GM19395 (cell line): ENCODE results near the gene CNTN4.

Experiments used
- ATAC-seq: cut with Tn5 transposase; IDR thresholded peaks from one replicate; pipeline ENCODE4 v1.9.1; 2021; ENCODE audit warnings: mild to moderate bottlenecking, moderate library complexity; ENCODE audit not compliant: unreplicated experiment

The CNTN4 gene

DNA sequence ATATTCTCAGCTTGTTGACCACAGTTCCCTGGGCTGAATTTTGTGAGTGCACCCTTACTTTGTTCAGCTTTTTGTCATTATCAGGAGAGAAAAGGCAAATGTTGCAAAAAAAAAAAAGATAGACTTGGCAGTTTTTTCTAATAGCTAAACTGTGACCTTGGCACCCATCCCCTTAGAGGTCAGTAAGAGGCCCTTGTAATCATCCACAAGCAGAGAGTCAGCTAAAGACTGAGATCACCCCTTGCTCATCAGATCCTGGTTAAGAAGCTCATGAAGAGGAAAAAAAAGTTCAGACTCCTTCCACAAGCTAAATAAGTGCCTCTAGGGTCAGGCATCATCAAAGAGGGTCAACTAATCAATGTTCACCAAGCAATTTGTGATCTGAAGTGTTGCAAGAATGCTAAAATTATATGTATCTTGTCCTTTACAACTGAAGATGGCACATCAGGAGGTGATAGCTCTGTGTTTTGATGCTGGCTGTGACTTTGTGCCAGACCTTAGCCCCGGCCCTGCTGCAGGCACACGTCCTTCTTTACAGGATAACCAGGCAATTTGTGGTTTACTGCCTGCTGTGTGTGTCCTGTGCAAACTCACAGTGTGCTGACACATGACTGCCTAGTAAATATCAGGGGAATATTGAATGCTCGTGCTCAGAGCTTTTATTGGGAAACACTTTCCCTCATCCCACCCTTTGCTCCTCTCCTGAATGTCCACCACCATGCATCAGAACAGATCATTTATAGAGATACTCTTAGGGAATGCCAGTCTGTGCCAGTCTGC is 748.6 kb downstream of the CNTN4 start:
- ATAC-seq: no peak

DNA sequence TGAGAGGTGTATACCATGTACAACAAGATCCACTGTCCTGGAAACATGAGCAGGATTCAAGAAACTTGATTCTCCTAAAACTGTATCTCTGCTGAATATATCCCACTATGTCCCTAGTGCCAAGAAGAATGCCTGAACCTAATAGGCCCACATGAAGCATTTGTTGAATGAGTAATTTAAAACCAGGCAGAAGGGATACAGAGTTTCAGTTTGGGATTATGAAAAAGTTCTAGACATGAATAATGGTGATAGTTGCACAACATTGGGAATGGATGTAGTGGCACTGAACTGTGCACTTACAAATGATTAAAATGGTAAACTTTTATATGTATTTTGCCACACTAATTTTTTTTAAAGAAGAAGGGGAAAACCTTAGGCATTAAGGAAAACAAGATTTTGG is 750.4 kb downstream of the CNTN4 start:
- ATAC-seq: no peak

DNA sequence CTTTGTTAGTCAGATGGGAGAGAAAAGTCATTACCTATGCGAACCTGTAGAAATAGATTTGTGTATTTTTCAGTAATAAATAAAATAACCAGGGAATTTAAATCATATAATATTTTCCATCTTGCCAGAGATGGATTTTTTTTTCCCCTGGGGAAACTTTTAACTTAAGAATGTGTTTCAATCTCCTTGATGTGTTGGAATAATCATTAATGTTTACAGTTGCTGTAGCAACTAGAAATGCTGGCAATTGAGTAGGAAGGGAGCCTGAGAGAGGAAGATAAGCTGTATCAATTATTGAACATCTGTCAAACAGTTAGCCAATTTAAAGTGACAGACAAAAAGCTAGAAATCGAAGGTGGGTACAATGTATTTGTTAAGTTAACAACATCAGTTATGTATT is 752.0 kb downstream of the CNTN4 start:
- ATAC-seq: no peak

DNA sequence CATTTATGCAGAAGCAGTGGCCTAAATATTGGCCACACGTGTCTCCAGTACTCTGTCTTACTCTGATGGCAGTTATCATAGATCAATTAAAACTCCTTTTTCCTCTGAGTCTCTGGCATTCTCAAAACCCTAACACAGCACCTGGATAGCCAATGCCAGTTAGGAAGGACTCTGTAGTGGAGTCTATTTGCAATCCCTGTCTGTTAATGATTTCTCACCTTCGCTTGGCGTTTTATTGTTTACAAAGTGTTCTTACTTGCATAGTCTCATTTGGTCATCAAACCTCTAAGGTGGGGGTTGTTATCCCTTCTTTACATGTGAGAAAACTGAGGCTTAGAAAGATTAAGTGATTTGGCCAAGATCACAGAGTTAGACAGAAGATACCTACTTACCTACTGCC is 752.7 kb downstream of the CNTN4 start:
- no peak for ATAC-seq

DNA sequence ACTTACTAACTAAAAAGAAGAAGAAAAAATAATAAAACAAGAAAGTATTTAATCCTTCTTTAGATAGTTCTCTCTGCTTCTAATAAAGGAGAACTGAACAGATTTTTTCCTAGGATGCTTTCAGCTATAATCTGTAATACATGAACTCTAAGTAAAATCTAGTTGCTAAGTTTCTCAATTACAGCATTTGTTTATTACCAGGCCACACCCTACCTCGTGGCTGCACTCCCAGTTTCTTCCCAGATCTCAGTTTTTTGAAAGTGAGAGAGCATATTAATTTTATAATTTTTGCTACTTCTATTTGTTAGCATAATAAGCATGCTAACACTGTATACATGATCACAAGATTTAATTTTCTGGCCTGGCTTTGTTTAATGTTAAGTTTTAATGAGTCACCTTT is 753.2 kb downstream of the CNTN4 start:
- no peak for ATAC-seq

DNA sequence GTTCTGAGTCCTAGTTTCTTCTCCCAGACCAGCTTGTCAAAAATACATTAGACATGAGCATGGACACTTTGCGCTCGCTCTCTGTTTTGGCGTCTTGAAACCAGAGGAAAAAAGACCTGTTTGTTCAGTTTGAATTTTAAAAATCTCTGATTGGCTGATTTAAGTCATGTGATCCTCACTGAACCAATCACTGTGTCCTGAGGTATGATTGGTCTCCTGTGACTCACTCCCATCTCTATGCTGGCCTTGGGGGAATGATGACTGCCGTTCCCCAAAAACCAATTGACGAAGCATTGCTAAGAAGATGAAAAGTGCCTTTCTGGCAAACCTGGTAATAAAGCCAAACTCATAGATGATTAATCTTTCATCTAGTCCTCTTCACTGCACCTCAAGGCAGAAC is 755.0 kb downstream of the CNTN4 start:
- no peak for ATAC-seq

DNA sequence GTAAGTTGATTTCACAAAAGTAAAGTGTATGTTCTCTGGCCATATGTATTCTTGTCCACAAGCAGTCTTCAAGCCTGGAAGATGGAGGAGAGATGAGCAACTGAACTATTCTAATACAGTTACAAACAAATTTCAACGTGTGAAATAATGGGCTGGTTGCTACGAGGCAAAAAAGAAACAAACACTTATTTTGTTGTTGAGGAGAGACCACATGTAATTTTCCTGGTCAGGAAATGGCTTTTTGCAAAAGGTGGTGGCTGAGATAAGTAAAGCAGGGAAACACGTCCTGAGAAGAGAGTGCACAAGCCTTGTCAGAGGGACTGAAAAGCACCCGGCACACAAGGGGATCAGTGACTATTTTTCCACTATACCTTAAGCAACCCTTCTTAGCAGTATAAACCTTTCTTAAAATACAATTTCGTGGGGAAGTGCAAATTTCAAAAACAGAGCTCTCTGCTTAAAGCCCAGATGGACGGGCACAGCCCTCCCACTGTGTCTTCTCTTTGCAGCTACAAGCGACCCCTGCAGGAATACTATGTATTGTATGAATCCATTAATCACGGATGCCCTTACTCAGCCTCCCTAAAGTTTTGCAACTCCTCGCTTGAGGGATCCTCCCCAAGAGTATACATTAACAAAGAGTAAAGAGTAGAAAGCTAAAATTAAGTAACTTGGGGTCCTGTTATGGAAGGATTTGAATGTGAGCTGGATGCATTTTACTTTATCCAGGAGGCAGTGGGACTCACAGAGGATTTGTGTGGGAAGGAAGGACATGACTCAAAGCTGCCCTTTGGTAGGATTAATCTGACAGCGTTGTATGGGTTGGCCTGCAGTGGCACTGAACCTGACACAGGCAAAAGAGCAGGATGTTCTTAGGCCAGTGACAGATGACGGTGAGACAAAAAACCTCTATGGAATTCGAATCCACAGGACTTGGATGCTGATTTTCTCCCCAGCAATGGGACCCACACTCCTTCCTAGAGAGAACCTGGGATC is 757.8 kb downstream of the CNTN4 start:
- no peak for ATAC-seq

DNA sequence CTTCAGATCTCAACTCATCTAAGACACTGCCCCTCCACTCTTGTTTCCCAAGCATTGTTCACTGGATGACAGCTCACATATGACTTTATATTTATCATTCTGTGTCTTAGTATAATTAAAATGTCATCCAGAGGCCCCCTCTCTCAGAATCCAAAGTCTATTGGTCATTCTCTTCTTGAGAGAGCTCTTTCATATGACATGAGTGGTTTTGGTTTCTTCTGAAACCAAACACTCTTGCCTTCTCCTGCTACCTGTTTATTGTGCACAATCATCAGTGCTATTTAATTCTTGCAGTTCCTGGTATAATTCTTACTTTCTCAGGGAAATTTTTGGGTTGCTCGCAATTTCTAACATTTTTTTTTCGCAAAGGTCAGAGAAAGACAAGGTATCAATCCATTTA is 762.0 kb downstream of the CNTN4 start:
- no peak for ATAC-seq

DNA sequence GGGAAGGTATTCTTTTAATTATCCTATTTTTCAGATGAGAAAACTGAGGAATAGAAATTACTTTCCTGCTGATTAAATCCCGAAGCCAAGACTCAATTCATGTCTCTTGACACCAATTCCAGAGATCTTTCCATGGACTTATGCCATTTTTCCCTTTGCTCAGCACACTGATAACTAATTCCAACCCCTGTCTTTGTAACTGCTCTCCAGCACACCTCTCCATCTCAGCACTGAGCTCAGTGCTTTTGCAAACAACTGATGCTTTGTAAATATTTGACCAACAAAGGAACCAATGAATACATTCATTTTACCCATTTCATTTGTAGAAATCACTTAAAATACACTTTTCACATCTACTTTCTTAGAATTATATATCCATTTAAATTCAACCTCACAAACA is 762.5 kb downstream of the CNTN4 start:
- ATAC-seq: no peak

DNA sequence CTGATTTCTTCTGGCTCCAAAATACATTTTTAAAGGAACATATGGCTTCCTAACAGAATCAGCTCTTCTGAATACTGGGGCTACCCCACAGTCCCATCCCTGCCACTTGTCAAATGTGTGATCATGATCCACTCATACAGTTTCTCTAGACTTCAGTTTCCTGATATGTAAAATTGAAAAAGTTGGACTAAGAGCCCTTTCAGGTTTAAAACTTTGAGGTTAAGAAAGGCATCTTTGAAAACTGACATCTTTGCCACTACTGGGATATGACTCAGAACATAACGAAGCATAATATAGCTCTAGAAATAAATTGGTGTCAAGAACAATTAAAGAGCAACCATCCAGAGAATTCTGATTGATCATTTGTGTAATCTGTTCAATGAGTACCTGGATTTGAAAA is 763.3 kb downstream of the CNTN4 start:
- no peak for ATAC-seq

DNA sequence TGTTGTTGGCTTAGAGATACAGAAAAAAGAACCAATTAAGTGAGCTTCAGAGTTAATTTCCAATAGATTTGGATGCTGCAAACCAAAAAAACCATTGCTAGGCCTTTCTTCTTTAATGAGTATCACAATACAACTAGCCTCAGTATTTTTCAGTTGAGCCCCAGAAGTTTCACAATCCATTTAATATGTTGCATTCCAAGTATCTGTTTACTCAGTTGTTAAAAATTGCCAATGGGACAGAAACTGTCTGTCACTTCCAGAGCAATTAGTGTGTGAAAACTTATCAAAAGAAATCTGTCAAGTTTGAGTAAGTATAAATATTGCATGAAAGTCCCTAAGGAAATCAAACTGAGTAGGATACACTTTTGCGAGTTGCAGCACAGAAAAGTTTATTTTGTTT is 763.7 kb downstream of the CNTN4 start:
- no peak for ATAC-seq

DNA sequence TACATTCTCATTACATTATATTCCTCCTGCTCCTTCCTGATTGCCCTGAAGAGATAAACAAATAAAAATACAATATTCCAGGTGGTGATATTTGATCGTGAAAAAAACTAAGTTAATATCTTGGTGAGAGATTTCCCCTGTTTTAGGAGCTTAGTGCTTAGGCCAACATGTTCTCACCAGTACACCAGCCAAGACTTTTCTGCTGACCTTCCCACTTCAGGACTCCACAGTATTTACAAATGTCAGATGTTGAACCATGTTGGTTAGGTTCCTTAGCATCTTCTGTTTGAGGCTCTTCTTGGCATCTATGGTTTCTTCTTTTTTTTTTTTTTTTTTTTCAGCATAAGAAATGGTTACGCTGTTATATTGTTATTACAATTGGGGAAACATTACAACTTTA is 764.5 kb downstream of the CNTN4 start:
- no peak for ATAC-seq

DNA sequence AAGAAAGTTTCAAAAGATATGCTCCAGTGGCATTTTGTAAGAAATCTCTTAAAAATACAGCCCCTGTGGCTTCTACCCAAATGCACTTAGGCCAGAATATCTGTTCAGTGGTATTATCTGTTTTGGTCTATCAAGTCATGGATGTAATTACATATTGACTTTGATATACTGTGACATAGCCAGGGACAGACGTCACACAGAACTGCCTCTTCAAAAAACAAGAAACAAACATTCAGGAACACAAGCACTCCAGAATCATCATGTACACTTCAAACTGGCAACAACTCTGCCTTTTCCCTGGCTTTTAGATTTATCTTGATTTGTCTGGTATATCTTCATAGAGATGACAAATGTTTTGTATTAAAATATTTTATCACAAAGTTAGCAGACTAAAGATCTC is 771.2 kb downstream of the CNTN4 start:
- no peak for ATAC-seq

DNA sequence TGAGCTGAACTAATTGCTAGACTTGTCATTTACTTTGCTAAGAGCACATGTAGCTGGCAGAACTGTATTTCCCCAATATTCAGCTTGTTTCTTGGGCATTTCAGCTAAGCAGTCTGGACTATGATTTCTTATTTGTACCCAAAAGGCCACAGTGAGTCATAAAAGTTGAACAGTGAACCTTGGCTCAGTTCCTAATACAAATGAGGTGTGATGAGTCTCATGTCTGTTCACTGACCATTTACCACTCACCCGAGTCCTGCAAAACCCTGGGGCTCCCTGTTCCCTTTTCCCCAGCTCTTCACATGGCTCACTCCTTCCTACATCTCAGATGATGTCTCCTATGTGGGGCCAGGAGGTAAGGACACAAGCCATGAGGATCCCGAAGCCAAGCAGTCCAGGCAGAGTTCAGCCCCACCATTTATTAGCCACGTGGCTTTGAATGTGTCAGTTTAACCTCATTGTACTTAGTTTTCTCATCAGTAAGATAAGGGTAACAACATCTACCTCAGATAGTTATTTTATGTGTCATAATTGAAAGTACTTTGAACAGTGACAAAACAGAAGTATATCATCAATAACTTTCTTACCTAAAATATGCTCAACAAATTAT is 772.2 kb downstream of the CNTN4 start:
- no peak for ATAC-seq

DNA sequence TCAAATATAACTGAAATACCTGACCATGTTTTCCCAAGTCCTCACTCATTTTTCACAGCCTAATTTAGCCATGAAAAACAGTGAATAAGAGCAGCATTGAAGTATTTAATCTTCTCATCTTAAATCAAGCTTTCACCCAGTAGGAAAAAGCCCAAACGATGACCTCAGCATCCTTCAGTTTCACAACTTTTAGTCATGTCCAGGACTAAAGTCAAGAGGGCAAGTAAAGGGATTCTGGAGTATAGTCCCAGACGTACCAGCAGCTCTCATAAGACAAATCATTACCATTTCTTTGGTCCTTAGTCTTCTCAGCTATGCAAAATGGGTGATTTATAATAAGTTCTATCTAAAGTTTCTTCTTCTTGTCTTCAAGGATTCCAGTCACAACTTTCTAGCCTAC is 774.2 kb downstream of the CNTN4 start:
- no peak for ATAC-seq

DNA sequence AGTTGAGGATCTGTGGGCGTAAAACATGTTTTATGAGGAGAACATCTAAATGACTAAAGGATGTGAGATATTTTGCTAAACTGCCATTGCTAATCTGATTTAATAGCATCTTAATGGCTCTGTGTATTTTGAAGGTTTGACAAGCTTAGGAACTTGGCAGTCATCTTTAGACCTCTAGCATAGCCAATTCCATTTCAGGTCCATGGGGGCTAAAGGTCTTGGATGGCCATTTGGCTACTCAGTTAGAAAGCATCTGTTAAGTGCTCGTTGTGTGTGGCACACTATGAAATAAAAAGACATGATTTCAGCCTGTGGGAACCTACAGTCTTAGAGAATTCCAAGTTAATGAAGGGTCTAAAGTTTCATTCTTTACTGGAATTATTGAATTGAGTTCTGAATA is 775.3 kb downstream of the CNTN4 start:
- no peak for ATAC-seq

DNA sequence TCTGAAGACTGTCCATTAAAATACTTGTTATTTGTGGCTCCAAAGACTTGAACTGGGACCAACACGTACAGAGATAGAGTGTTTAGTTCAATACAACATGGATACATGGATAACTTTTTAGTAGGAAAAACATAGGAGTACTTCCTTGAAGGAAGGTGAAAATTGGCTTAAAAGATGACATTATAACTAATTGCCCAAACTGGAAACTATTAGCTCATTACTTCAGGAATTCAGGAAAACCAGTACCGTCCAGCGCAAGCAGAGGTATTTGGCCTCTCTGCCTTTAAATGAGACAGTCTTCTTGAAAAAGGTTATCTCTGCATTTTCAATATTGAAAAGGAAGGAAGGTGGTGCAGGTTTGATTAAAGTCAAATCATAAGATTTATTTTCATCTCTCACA is 777.0 kb downstream of the CNTN4 start:
- ATAC-seq: no peak

DNA sequence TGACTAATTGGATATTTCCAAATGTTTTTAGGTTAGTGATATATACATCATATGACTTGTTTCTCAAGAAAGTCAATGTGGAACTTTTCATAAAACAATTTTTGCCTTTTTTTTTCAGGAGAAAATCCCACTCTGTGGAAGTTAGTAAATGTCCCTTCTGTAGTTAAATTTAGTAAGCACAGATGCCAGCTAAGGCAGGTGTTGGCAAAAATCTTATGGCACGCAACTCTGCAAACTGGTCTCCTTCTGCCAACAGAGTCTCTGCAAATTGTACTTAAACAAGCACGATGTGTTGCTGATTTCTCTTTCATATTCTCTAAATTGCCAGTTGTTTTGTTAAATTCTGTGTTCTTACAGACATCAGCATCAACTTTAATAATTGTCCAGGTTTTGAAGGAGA is 777.7 kb downstream of the CNTN4 start:
- no peak for ATAC-seq

DNA sequence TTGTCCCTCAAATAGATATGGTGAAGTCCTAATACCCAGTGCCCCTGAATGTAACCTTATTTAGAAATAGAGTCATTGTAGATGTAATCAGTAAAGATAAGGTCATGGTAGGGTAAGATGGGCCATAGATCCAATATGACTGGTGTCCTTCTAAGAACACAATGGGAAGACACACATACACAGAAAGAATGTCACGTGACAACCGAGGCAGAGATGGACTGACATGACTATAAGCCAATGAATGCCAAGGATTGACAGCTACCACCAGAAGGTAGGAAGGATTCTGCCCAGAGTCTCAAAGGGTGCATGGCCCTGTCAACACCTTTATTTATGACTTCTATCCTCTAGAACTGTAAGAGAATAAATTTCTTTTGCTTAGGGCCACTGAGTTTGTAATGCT is 780.4 kb downstream of the CNTN4 start:
- no peak for ATAC-seq

DNA sequence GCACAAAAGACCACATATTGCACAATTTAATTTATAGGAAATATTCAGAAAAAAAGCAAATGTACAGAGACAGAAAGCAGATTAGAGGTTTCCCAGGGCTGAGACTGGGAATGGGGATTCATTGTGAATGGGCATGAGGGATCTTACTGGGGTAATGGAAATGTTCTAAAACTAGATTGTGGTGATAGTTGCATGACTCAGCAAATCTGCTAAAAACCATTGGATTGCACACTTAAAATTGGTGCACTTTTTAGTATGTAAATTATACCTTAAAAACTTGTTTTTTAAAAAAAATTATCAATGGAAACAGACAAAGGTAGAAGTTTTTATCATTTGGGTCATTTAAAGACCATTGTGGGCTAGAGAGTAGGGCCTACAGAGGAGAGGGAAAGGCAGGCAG is 780.9 kb downstream of the CNTN4 start:
- no peak for ATAC-seq

DNA sequence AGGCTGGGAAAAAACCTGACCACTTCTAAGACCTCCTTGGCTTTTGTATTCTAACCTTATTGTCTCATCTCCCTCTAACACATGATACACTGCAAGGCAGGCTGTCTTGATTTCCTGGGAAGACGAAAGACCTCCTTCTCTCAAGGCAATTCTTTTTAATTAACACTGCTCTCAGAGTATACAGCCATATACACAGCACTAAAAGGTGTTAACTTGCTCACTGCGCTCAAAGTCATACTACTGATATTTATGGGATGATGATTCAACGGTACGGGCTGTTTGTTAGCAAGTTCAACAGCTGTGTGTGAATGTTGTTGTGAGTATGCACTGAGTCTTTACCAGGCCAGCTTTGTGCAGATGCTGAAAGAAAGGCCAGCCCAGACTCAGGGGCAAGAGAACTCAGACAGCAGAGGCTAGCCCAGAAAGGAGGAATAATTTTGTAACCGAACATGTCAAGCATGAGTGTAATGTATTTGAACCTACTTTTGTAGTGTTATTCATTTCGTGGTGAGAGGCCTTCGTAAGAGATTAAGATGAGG is 781.6 kb downstream of the CNTN4 start:
- no peak for ATAC-seq
